Neural cell (in vitro differentiated cells): Measurements from ENCODE around the gene HCN1.

ENCODE experiments used
- TAF1 ChIP-seq: IDR thresholded peaks from 2 replicates; pipeline ENCODE4 v1.6.1; 2012; ENCODE audit warnings: low read depth
- TF ChIP-seq, protein P1 (sequence below): fragments of 450-650 bp; IDR thresholded peaks from 2 replicates; pipeline ENCODE4 v1.5.1; 2014; ENCODE audit warnings: antibody characterized with exemption, mild to moderate bottlenecking, moderate library complexity; ENCODE audit not compliant: poor library complexity, severe bottlenecking

DNA sequence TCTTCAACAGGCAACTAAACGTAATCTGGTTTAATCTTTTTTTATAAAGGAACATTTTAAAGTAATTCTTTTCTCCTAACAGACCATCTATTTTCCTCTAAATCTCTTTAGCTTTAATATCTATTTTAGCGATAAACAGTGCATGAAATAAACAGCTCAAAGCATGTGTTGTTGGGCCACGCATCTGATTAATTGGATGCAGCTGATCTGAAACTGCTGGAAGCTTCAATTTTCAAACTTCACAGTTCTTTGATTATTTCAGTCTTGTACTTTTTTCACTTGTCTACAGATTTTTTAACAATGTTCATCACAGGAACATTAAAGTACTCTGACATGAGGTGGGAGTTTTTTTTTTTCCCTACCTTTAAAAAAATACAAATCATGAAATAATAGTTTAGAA lies 443.6 kb downstream of the HCN1 start:
- TF ChIP-seq, protein P1, sequence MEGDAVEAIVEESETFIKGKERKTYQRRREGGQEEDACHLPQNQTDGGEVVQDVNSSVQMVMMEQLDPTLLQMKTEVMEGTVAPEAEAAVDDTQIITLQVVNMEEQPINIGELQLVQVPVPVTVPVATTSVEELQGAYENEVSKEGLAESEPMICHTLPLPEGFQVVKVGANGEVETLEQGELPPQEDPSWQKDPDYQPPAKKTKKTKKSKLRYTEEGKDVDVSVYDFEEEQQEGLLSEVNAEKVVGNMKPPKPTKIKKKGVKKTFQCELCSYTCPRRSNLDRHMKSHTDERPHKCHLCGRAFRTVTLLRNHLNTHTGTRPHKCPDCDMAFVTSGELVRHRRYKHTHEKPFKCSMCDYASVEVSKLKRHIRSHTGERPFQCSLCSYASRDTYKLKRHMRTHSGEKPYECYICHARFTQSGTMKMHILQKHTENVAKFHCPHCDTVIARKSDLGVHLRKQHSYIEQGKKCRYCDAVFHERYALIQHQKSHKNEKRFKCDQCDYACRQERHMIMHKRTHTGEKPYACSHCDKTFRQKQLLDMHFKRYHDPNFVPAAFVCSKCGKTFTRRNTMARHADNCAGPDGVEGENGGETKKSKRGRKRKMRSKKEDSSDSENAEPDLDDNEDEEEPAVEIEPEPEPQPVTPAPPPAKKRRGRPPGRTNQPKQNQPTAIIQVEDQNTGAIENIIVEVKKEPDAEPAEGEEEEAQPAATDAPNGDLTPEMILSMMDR: no peak
- TF ChIP-seq TAF1: no peak
